HepG2 (cell line): ENCODE measurements around the gene POLR3GL. TPM values are rescaled to one million over a fixed set of nuclear protein-coding genes. Genes with fewer than 3 reads are reported as not detected.
A peak's percentile ranks its signal among the peaks of the same experiment; 100 is the strongest.

Experiments used
- ADNP ChIP-seq: sonication (generic); formaldehyde crosslinking; IDR thresholded peaks from 2 replicates; pipeline ENCODE4 v1.4.0; 2020; ENCODE audit warnings: missing genetic modification reagents
- ARNT2 ChIP-seq: sonication (generic); formaldehyde crosslinking; IDR thresholded peaks from 2 replicates; pipeline ENCODE4 v1.8.0; 2022; ENCODE audit warnings: mild to moderate bottlenecking, low read depth, missing genetic modification reagents, moderate library complexity
- ASH2L ChIP-seq: fragments of 300-600, 200-600 bp; sonication (generic); IDR thresholded peaks from 2 replicates; pipeline ENCODE4 v1.7.0; 2017; ENCODE audit warnings: low read depth, mild to moderate bottlenecking, moderate library complexity, mixed read lengths, low read length; ENCODE audit not compliant: insufficient read length
- CREBL2 ChIP-seq: sonication (generic); formaldehyde crosslinking; IDR thresholded peaks from 2 replicates; pipeline ENCODE4 v1.8.1; 2023; ENCODE audit warnings: missing genetic modification reagents, mild to moderate bottlenecking, borderline replicate concordance
- CSRNP2 ChIP-seq: sonication (generic); formaldehyde crosslinking; conservative IDR thresholded peaks from 2 replicates; pipeline ENCODE4 v1.8.0; 2022; ENCODE audit warnings: low read depth, missing genetic modification reagents
- DR1 ChIP-seq: sonication (generic); formaldehyde crosslinking; IDR thresholded peaks from 2 replicates; pipeline ENCODE4 v1.8.0; 2021; ENCODE audit warnings: mild to moderate bottlenecking, missing genetic modification reagents, inconsistent platforms
- EZH2 ChIP-seq: conservative IDR thresholded peaks from 2 replicates; pipeline ENCODE4 v1.6.1; 2012; ENCODE audit warnings: mild to moderate bottlenecking, low read depth, low read length, moderate library complexity
- FOXP4 ChIP-seq: sonication (generic); formaldehyde crosslinking; IDR thresholded peaks from 2 replicates; pipeline ENCODE4 v1.4.0; 2020; ENCODE audit warnings: missing genetic modification reagents
- GATAD2A ChIP-seq: IDR thresholded peaks from 2 replicates; pipeline ENCODE4 v1.6.1; 2016
- KLF16 ChIP-seq, 2 experiments: sonication (generic) in 1 of 2; formaldehyde crosslinking in 1 of 2; IDR thresholded peaks; 2 replicates each; pipeline versions ENCODE4 v1.6.1 to v1.8.0; 2016 to 2023; ENCODE audit warnings: missing genetic modification reagents in 2 of 2, missing compliant biosample characterization in 1 of 2
- PATZ1 ChIP-seq: sonication (generic); formaldehyde crosslinking; IDR thresholded peaks from 2 replicates; pipeline ENCODE4 v1.4.0; 2020; ENCODE audit warnings: missing genetic modification reagents
- RFXAP ChIP-seq: sonication (generic); formaldehyde crosslinking; IDR thresholded peaks from 2 replicates; pipeline ENCODE4 v1.4.0; 2020; ENCODE audit warnings: missing genetic modification reagents, borderline replicate concordance
- SIX1 ChIP-seq: sonication (generic); formaldehyde crosslinking; IDR thresholded peaks from 2 replicates; pipeline ENCODE4 v1.4.0; 2020; ENCODE audit warnings: missing genetic modification reagents, borderline replicate concordance
- SMARCE1 ChIP-seq: fragments of 450-650 bp; IDR thresholded peaks from 2 replicates; pipeline ENCODE4 v1.6.1; 2017; ENCODE audit warnings: borderline replicate concordance
- TIGD3 ChIP-seq: sonication (generic); formaldehyde crosslinking; IDR thresholded peaks from 2 replicates; pipeline ENCODE4 v1.5.1; 2020; ENCODE audit warnings: mild to moderate bottlenecking, missing genetic modification reagents, borderline replicate concordance
- ZNF292 ChIP-seq: sonication (generic); formaldehyde crosslinking; IDR thresholded peaks from 2 replicates; pipeline ENCODE4 v1.8.1; 2022; ENCODE audit warnings: mild to moderate bottlenecking, low read depth, missing genetic modification reagents, borderline replicate concordance
- ZNF614 ChIP-seq: IDR thresholded peaks from 2 replicates; pipeline ENCODE4 v1.6.1; 2018; ENCODE audit warnings: missing biosample characterization, missing genetic modification reagents, inconsistent platforms, borderline replicate concordance
- ZNF704 ChIP-seq: sonication (generic); formaldehyde crosslinking; IDR thresholded peaks from 2 replicates; pipeline ENCODE4 v1.8.1; 2023; ENCODE audit warnings: mild to moderate bottlenecking, inconsistent platforms, moderate library complexity, missing genetic modification reagents, borderline replicate concordance
- ZNF761 ChIP-seq: sonication (generic); formaldehyde crosslinking; conservative IDR thresholded peaks from 2 replicates; pipeline ENCODE4 v1.4.0; 2020; ENCODE audit warnings: mild to moderate bottlenecking, missing genetic modification reagents
- ZNF777 ChIP-seq: sonication (generic); formaldehyde crosslinking; IDR thresholded peaks from 2 replicates; pipeline ENCODE4 v1.4.0; 2020; ENCODE audit warnings: missing genetic modification reagents
- ZSCAN25 ChIP-seq: sonication (generic); formaldehyde crosslinking; IDR thresholded peaks from 2 replicates; pipeline ENCODE4 v1.8.0; 2022; ENCODE audit warnings: mild to moderate bottlenecking, missing genetic modification reagents
- polyA plus RNA-seq, 8 experiments: library from polyadenylated mRNA; depleted of rRNA in 3 of 8; stranded (reverse) in 7 of 8; unstranded in 1 of 8; fragments of >200 nt; fragmentation: Illumina TruSeq in 4 of 8; extraction: Trizol in 4 of 8; gene quantifications; 2 replicates each; pipeline versions ENCODE4 v1.2.1 to v1.2.3, GENCODE V29; 2011 to 2016; ENCODE audit warnings: low read depth in 4 of 8, missing spikeins in 1 of 8, mixed read lengths in 1 of 8; ENCODE audit not compliant: insufficient read depth in 1 of 8
- total RNA-seq, 5 experiments: library from RNA; depleted of rRNA; stranded (reverse); fragments of >200 nt; fragmentation: Illumina TruSeq; extraction: Trizol; gene quantifications; 2 replicates each; pipeline ENCODE4 v1.2.3, GENCODE V29; 2016; ENCODE audit warnings: low read depth in 1 of 5

Gene POLR3GL
- total and polyA plus RNA-seq, 2 of the 13 experiments (the other 11 are each of a cell fraction or from before 2014, with no cell fraction given): 11.5 to 12.4 TPM

GRCh38 chr1:145997016-145997717, 32.7 kb downstream of the POLR3GL start (continued):
- TF ChIP-seq ARNT2 (CRISPR knock-in tag): no peak
- TF ChIP-seq SIX1 (CRISPR knock-in tag): no peak
- TF ChIP-seq ZNF761 (CRISPR knock-in tag): no peak
- TF ChIP-seq RFXAP (CRISPR knock-in tag): 0 out of 2 replicates have a peak, but pooled peaks have one; percentile 10
- no peak for TF ChIP-seq ADNP (CRISPR knock-in tag)
- no peak for TF ChIP-seq KLF16 (CRISPR knock-in tag; IDR thresholded peaks at IDR 0.05)
- TF ChIP-seq DR1 (CRISPR knock-in tag): no peak
- TF ChIP-seq ZSCAN25 (CRISPR knock-in tag): no peak
- TF ChIP-seq TIGD3: no peak
- no peak for TF ChIP-seq ZNF292 (CRISPR knock-in tag)
- peak; percentile 79 for TF ChIP-seq FOXP4 (CRISPR knock-in tag)
- no peak; the same call in 1 of the 2 replicates for TF ChIP-seq ZNF704 (CRISPR knock-in tag)
- TF ChIP-seq ZNF614 (CRISPR knock-in tag): no peak
- TF ChIP-seq EZH2: no peak
- no peak for TF ChIP-seq ZNF777 (CRISPR knock-in tag)
- no peak for TF ChIP-seq SMARCE1
- TF ChIP-seq CSRNP2: no peak
- TF ChIP-seq CREBL2 (CRISPR knock-in tag): 0 out of 2 replicates have a peak, but pooled peaks have one; percentile 2
- peak; percentile 85 for TF ChIP-seq PATZ1 (CRISPR knock-in tag)
- no peak for TF ChIP-seq ASH2L
- TF ChIP-seq GATAD2A (CRISPR knock-in tag): peak; percentile 48; the same call in 1 of the 2 replicates
